Brain microvascular endothelial cell (primary cell): ENCODE data around the gene TRAPPC11.

Experiments used
- DNase-seq: peaks from one replicate; pipeline ENCODE4 v3.0.0-alpha.2; 2020
- H3K27ac ChIP-seq: fragments of 250-450 bp; sonication (Bioruptor Pico); 2 replicates; pipeline ENCODE4 v1.5.1; 2020; ENCODE audit warnings: mild to moderate bottlenecking, moderate library complexity
- H3K27me3 ChIP-seq: fragments of 250-450 bp; sonication (Bioruptor Pico); replicated peaks from 2 replicates; pipeline ENCODE4 v1.5.1; 2020; ENCODE audit warnings: mild to moderate bottlenecking
- H3K36me3 ChIP-seq: fragments of 250-450 bp; sonication (Bioruptor Pico); replicated peaks from 2 replicates; pipeline ENCODE4 v1.5.1; 2020; ENCODE audit warnings: mild to moderate bottlenecking
- H3K4me3 ChIP-seq: 2 replicates; pipeline ENCODE4 v1.5.1; 2011; ENCODE audit warnings: low read depth, mild to moderate bottlenecking, control low read depth, low read length, moderate library complexity
- in situ Hi-C: cut with HindIII; loops from 2 replicates; pipeline ENCODE4 v1.10.0; 2017; ENCODE audit warnings: low sequenced_read_pairs, low pct_ligation_motif_present
- TF ChIP-seq, protein P1 (sequence below): IDR thresholded peaks from 2 replicates; pipeline ENCODE4 v1.5.1; 2011; ENCODE audit warnings: low read depth, mild to moderate bottlenecking, moderate library complexity, low read length, control low read depth, inconsistent platforms; ENCODE audit errors: missing control alignments

Gene TRAPPC11

DNA sequence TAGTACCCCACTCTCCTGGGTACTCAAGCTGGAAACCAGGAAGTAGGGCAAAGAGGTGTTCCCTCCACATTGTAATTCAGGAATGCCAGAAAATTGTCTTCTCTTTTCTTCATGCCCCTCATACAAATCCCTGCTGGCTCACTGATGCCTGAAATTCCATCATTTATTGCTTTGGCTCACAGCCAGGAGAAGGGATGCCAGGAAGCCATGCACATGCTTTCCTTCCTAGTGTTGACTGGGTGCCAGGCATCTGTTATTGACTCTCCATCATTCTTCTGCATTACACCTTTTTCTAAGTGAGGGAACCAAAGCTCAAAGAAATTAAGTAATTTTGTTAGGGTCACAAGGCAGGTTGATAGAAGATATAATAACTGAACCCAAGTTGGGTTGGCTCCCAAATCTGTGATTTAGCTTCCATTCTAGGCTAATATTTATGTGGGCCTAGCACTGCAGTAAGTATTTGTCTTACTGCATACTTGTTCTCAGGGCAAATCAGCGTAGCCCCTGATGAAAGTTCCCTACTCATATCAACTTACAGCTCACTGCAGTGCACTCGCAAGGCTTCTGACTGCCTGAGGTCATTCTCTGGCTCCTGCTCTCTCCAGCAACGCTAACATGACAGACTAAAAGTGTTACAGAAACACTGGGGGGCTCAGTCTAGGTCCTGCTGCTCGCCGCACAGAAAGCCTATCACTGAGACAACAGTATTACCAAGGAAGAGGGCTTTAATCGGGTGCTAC is 89.0 kb downstream of the TRAPPC11 start:
- TF ChIP-seq, protein P1, sequence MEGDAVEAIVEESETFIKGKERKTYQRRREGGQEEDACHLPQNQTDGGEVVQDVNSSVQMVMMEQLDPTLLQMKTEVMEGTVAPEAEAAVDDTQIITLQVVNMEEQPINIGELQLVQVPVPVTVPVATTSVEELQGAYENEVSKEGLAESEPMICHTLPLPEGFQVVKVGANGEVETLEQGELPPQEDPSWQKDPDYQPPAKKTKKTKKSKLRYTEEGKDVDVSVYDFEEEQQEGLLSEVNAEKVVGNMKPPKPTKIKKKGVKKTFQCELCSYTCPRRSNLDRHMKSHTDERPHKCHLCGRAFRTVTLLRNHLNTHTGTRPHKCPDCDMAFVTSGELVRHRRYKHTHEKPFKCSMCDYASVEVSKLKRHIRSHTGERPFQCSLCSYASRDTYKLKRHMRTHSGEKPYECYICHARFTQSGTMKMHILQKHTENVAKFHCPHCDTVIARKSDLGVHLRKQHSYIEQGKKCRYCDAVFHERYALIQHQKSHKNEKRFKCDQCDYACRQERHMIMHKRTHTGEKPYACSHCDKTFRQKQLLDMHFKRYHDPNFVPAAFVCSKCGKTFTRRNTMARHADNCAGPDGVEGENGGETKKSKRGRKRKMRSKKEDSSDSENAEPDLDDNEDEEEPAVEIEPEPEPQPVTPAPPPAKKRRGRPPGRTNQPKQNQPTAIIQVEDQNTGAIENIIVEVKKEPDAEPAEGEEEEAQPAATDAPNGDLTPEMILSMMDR, result no peak
- no peak overlapping the region for H3K27ac ChIP-seq
- H3K4me3 ChIP-seq, result no peak overlapping the region
- DNase-seq, result no peak
- H3K27me3 ChIP-seq, result no peaks in the 10 kb centered on the region
- in situ Hi-C loops, result no loop called here
- no peaks in the 10 kb centered on the region for H3K36me3 ChIP-seq

DNA sequence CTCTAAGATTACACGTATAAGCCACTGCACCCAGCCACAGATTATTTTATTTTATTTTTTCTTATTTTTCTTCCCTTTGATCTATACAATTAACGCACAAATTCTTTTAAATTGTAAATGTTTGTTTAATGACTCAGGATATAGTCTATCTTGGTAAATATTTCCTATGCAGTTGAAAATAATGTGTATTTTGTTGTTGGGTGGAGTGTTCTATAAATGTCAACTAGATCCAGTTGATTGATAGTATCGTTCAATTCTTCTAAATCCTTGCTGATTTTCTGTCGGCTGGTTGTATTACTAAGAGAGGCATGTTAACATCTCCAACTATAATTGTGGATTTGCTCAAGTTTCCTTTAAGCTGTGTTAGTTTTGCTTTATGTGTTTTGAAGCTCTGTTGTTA is 92.0 kb downstream of the TRAPPC11 start:
- no peaks in the 10 kb centered on the region for H3K36me3 ChIP-seq
- H3K4me3 ChIP-seq, result no peak overlapping the region
- no peak for DNase-seq
- H3K27me3 ChIP-seq, result no peaks in the 10 kb centered on the region
- H3K27ac ChIP-seq, result no peak overlapping the region
- TF ChIP-seq, protein P1, result no peak
- in situ Hi-C loops, result no loop called here

DNA sequence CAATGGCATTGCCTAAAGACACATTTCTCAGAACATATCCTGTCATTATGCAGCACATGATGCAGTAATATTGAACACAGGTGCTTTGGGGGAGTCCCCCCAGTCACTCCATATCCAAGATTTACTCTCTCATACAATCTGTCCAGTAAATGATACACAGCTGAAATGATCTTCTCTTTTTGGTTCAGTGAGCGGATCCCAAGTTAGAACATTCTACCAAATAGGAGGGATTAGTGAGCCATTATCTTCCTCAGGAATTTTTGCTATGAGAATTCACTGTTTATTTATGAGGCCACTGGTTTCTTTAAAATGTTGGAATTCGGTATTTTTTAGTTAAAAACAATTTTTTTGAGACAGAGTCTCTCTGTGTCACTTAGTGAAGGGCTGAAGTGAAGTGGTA is 96.5 kb downstream of the TRAPPC11 start:
- Histone ChIP-seq H3K27me3 (no peaks in the 10 kb centered on the region), H3K4me3 (no peak overlapping the region), H3K36me3 (no peaks in the 10 kb centered on the region), H3K27ac (no peak overlapping the region)
- no peak for DNase-seq
- in situ Hi-C loops, result no loop called here
- TF ChIP-seq, protein P1, result no peak

DNA sequence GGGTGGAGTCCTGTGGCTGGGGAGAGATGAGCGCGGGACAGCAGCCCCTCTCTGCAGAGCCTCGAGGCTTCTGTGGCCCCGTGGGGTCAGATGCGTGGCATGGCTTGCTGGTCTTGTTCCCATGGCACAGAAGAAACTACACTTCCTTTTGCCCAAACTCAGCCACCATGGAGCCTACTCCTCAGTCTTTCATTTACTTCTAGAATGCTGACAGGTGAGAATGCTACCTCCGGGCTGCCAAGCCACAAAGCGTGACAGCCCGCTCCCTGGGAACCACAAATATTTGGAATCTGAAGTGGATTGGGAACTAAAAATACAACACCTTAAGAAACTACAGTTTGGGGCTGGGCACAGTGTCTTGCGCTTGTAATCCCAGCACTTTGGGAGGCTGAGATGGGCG is 98.0 kb downstream of the TRAPPC11 start:
- Histone ChIP-seq H3K27me3 (no peaks in the 10 kb centered on the region), H3K4me3 (no peak overlapping the region), H3K36me3 (no peaks in the 10 kb centered on the region), H3K27ac (no peak overlapping the region)
- in situ Hi-C loops, result no loop called here
- no peak for DNase-seq
- TF ChIP-seq, protein P1, result no peak

DNA sequence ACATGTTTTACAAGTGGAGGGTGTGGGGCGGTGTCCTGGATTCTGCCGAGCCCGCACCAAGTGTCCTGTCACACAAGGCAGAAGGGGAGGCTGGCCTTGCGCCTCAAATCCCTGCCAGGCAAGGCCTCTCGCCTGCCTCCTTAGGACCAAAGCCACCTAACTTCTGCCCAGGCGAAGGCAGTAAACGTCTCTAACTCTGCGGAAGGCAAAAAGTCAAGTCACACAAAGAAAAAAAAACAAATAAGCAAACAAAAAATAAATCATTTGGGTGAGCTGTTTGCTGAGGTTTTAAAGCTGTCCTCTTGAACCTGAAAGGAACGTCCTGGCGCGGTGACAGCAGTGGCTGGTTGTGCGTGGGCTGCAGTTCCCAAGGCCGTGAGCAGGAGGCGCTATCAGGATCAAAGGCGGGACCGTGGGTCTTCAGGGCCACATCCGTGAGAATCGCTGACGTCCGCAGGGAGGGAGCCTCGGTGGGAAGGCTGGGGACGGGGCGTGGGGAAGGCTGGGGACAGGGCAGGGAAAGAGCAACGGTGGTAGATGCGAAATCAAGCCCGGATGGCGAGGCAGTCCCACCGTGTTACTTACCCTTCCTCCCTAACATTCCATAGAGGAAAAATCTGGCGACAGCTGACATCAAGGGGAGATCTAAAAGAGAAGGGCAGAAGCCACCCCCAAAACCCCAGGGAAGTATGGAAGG is 99.1 kb downstream of the TRAPPC11 start:
- Histone ChIP-seq H3K4me3 (no peak overlapping the region), H3K36me3 (no peaks in the 10 kb centered on the region), H3K27me3 (no peaks in the 10 kb centered on the region), H3K27ac (no peak overlapping the region)
- in situ Hi-C loops, result no loop called here
- DNase-seq, result no peak
- TF ChIP-seq, protein P1, result peak; percentile 57
